ENCODE measurements around the gene ZNF69. TPM values are rescaled to one million over a fixed set of nuclear protein-coding genes. Genes with fewer than 3 reads are reported as not detected.
"Not testable (repeated sequence)": the region's sequence is repeated elsewhere in the genome, so short reads cannot be mapped to it uniquely, and the experiment has no call there.

ZNF69 gene
- polyA plus RNA-seq (2014; cell fraction: cytosol; rRNA removed): 5.8 and 7.1 TPM in 2 replicates
- 5.8 and 9.5 TPM in 2 replicates for polyA plus RNA-seq (2014; cell fraction: nucleus; rRNA removed)

GRCh38 chr19:11887611-11888531 is at the start of gene ZNF69:
Gene ZNF69 (plus strand): TSS chr19:11887782. CDS start chr19:11887924, 142 bp downstream.
- peak; percentile 90 for DNase-seq (ENCODE audit: low spot score)

- DNase-seq (ENCODE audit: low spot score): peak; percentile 35
Observed at GRCh38 chr19:11843722-11844121, 43.9 kb upstream of the ZNF69 start.

GRCh38 chr19:11847615-11848014 is 40.0 kb upstream of the ZNF69 start:
- peak; percentile 63 for DNase-seq (ENCODE audit: low spot score)

- DNase-seq (ENCODE audit: low spot score): no peak
Observed at GRCh38 chr19:11848200-11848593, 39.4 kb upstream of the ZNF69 start.

- peak; percentile 89 for DNase-seq (ENCODE audit: low spot score)
Observed at GRCh38 chr19:11848594-11849469, 38.8 kb upstream of the ZNF69 start, which contains the start of gene ZNF439. Gene ZNF439 (plus strand): TSS chr19:11848726. CDS start chr19:11848868, 142 bp downstream.

- not testable (repeated sequence) for DNase-seq (ENCODE audit: low spot score)
Observed at GRCh38 chr19:11850289-11850688, 37.3 kb upstream of the ZNF69 start.

- DNase-seq (ENCODE audit: low spot score): no peak
Observed at GRCh38 chr19:11853358-11853757, 34.2 kb upstream of the ZNF69 start.

GRCh38 chr19:11856596-11857250 is 30.9 kb upstream of the ZNF69 start:
- DNase-seq (ENCODE audit: low spot score): no peak

GRCh38 chr19:11860721-11861120 is 26.9 kb upstream of the ZNF69 start:
- peak; percentile 13 for DNase-seq (ENCODE audit: low spot score)

GRCh38 chr19:11861301-11861700 is 26.3 kb upstream of the ZNF69 start:
- peak; percentile 70 for DNase-seq (ENCODE audit: low spot score)

- not testable (repeated sequence) for DNase-seq (ENCODE audit: low spot score)
Observed at GRCh38 chr19:11867766-11868165, 19.8 kb upstream of the ZNF69 start.

GRCh38 chr19:11868188-11868587 is 19.4 kb upstream of the ZNF69 start:
- DNase-seq (ENCODE audit: low spot score): no peak

- DNase-seq (ENCODE audit: low spot score): no peak
Observed at GRCh38 chr19:11872624-11873023, 15.0 kb upstream of the ZNF69 start.

GRCh38 chr19:11873762-11874161 is 13.8 kb upstream of the ZNF69 start:
- no peak for DNase-seq (ENCODE audit: low spot score)

- DNase-seq (ENCODE audit: low spot score): peak; percentile 24
Observed at GRCh38 chr19:11879687-11880266, 7.8 kb upstream of the ZNF69 start.

- no peak for DNase-seq (ENCODE audit: low spot score)
Observed at GRCh38 chr19:11880598-11880997, 7.0 kb upstream of the ZNF69 start.

GRCh38 chr19:11881151-11881800 is 6.3 kb upstream of the ZNF69 start:
- DNase-seq (ENCODE audit: low spot score): peak; percentile 65

- no peak for DNase-seq (ENCODE audit: low spot score)
Observed at GRCh38 chr19:11882606-11883005, 5.0 kb upstream of the ZNF69 start.

GRCh38 chr19:11887234-11887610 is 360 bp upstream of the ZNF69 start:
- DNase-seq (ENCODE audit: low spot score): no peak

GRCh38 chr19:11889901-11890300 is 2.3 kb downstream of the ZNF69 start:
- not testable (repeated sequence) for DNase-seq (ENCODE audit: low spot score)

- no peak for DNase-seq (ENCODE audit: low spot score)
Observed at GRCh38 chr19:11890634-11891033, 3.1 kb downstream of the ZNF69 start.
